H1 (cell line): ENCODE data around the gene FLRT2. TPM values are rescaled to one million over a fixed set of nuclear protein-coding genes. Genes with fewer than 3 reads are reported as not detected.

ENCODE experiments used
- CTCF ChIA-PET: fragments of 300-600 bp; sonication (Branson Sonifier 250); formaldehyde crosslinking; loops from one replicate; lab custom pipeline; 2021; ENCODE audit not compliant: partially characterized antibody; lab: Charles Lee
- POLR2A ChIA-PET: fragments of 300-600 bp; sonication (Branson Sonifier 250); formaldehyde crosslinking; loops from one replicate; lab custom pipeline; 2021; ENCODE audit warnings: inconsistent platforms; ENCODE audit not compliant: partially characterized antibody; lab: Charles Lee
- DNase-seq, 2 experiments: peaks; one replicate each; pipeline versions ENCODE4 v3.0.0 to v3.0.0-alpha.2; 2010 to 2022; ENCODE audit warnings: low spot score in 2 of 2, low read depth in 1 of 2, mixed read lengths in 1 of 2
- FAIRE-seq: peaks from 2 replicates; lab custom pipeline; 2011; peaks lifted over from hg19 to GRCh38; lab: Jason Lieb, UNC
- H2AFZ ChIP-seq: 2 replicates; pipeline ENCODE4 v1.8.1; 2012; ENCODE audit warnings: low read length, inconsistent platforms
- H2AK5ac ChIP-seq: 2 replicates; pipeline ENCODE4 v1.6.1; 2013; ENCODE audit warnings: low read depth, low read length
- H2BK120ac ChIP-seq: replicated peaks from 2 replicates; pipeline ENCODE3; 2013; ENCODE audit warnings: low read depth, low read length, inconsistent platforms
- H2BK12ac ChIP-seq: 2 replicates; pipeline ENCODE4 v1.6.1; 2013; ENCODE audit warnings: low read depth, low read length
- H2BK15ac ChIP-seq: 2 replicates; pipeline ENCODE4 v1.6.1; 2013; ENCODE audit warnings: low read length
- H2BK20ac ChIP-seq: 2 replicates; pipeline ENCODE4 v1.6.1; 2013; ENCODE audit warnings: low read length
- H2BK5ac ChIP-seq: 2 replicates; pipeline ENCODE4 v1.6.1; 2013; ENCODE audit warnings: low read depth, low read length
- H3K14ac ChIP-seq: 2 replicates; pipeline ENCODE4 v1.6.1; 2013; ENCODE audit warnings: inconsistent platforms; ENCODE audit not compliant: insufficient read length
- H3K18ac ChIP-seq: 2 replicates; pipeline ENCODE4 v1.6.1; 2013; ENCODE audit warnings: low read length; ENCODE audit errors: extremely low read depth
- H3K23ac ChIP-seq: 2 replicates; pipeline ENCODE4 v1.6.1; 2013; ENCODE audit warnings: inconsistent platforms; ENCODE audit not compliant: insufficient read length
- H3K23me2 ChIP-seq: 2 replicates; pipeline ENCODE4 v1.6.1; 2013; ENCODE audit warnings: low read depth, low read length
- H3K27ac ChIP-seq: 2 replicates; pipeline ENCODE4 v1.6.1; 2011; ENCODE audit warnings: low read depth, low read length, inconsistent platforms
- H3K27me3 ChIP-seq, 4 experiments: replicated peaks in 1 of 4; 1 replicate in 1 of 4; 2 replicates in 3 of 4; pipeline versions ENCODE4 v1.6.1 to v1.8.1; 2011 to 2013; ENCODE audit warnings: low read length in 3 of 4, mild to moderate bottlenecking in 3 of 4, inconsistent platforms in 2 of 4, mixed read lengths in 2 of 4, moderate library complexity in 1 of 4; ENCODE audit not compliant: control insufficient read depth in 3 of 4, insufficient read depth in 3 of 4; ENCODE audit errors: extremely low read depth in 1 of 4
- H3K36me3 ChIP-seq, 4 experiments: 2 replicates each; pipeline versions ENCODE4 v1.6.1 to v1.8.1; 2011 to 2013; ENCODE audit warnings: mild to moderate bottlenecking in 4 of 4, low read length in 3 of 4, moderate library complexity in 2 of 4, control low read depth in 1 of 4, inconsistent platforms in 1 of 4; ENCODE audit not compliant: insufficient read depth in 4 of 4, control insufficient read depth in 2 of 4
- H3K4ac ChIP-seq: replicated peaks from 2 replicates; pipeline ENCODE3; 2013; ENCODE audit warnings: low read length, low read depth, mixed read lengths, inconsistent platforms; ENCODE audit not compliant: insufficient read length
- H3K4me1 ChIP-seq, 4 experiments: replicated peaks in 1 of 4; 1 replicate in 1 of 4; 2 replicates in 3 of 4; pipeline versions ENCODE4 v1.6.1 to v1.8.1; 2011 to 2013; ENCODE audit warnings: low read length in 3 of 4, inconsistent platforms in 2 of 4, mixed read lengths in 1 of 4; ENCODE audit not compliant: insufficient read depth in 4 of 4, control insufficient read depth in 3 of 4
- H3K4me2 ChIP-seq, 2 experiments: 2 replicates each; pipeline versions ENCODE4 v1.6.1 to v1.8.1; 2011 to 2013; ENCODE audit warnings: low read depth in 2 of 2, low read length in 2 of 2, control low read depth in 1 of 2, inconsistent platforms in 1 of 2, mild to moderate bottlenecking in 1 of 2; ENCODE audit not compliant: insufficient read depth in 1 of 2
- H3K4me3 ChIP-seq, 4 experiments: fragments of 200-600, 300-600 bp in 1 of 4; sonication (generic), shearing (Covaris generic), sonication (Bioruptor Twin) in 1 of 4; 2 replicates each; pipeline versions ENCODE4 v1.5.1 to v1.8.1; 2011 to 2016; ENCODE audit warnings: low read length in 4 of 4, low read depth in 3 of 4, control low read depth in 2 of 4, inconsistent platforms in 2 of 4, mild to moderate bottlenecking in 2 of 4, mixed read lengths in 1 of 4, moderate library complexity in 1 of 4; ENCODE audit not compliant: insufficient read depth in 2 of 4; ENCODE audit errors: extremely low read depth in 1 of 4
- H3K56ac ChIP-seq: replicated peaks from 2 replicates; pipeline ENCODE3; 2013; ENCODE audit warnings: low read depth, mild to moderate bottlenecking, mixed read lengths, low read length, inconsistent platforms; ENCODE audit not compliant: insufficient read length
- H3K79me1 ChIP-seq: 2 replicates; pipeline ENCODE4 v1.6.1; 2013; ENCODE audit warnings: low read depth, low read length, control low read depth
- H3K79me2 ChIP-seq, 2 experiments: 2 replicates each; pipeline versions ENCODE4 v1.6.1 to v1.8.1; 2012 to 2013; ENCODE audit warnings: low read length in 2 of 2, mild to moderate bottlenecking in 2 of 2, inconsistent platforms in 1 of 2; ENCODE audit not compliant: insufficient read depth in 2 of 2, control insufficient read depth in 1 of 2
- H3K9ac ChIP-seq, 4 experiments: replicated peaks in 1 of 4; 1 replicate in 1 of 4; 2 replicates in 3 of 4; pipeline versions ENCODE4 v1.6.1 to v1.8.1; 2011 to 2013; ENCODE audit warnings: low read depth in 3 of 4, low read length in 3 of 4, control low read depth in 2 of 4, mild to moderate bottlenecking in 2 of 4, moderate library complexity in 2 of 4, inconsistent platforms in 1 of 4; ENCODE audit errors: extremely low read depth in 1 of 4
- H3K9me3 ChIP-seq, 2 experiments: 2 replicates each; pipeline versions ENCODE4 v1.6.1 to v1.8.1; 2012 to 2013; ENCODE audit warnings: mild to moderate bottlenecking in 2 of 2, moderate library complexity in 2 of 2, control low read depth in 1 of 2, inconsistent platforms in 1 of 2, low read depth in 1 of 2, low read length in 1 of 2, mixed read lengths in 1 of 2; ENCODE audit not compliant: insufficient read depth in 2 of 2
- H4K20me1 ChIP-seq, 2 experiments: replicated peaks in 1 of 2; 2 replicates each; pipeline versions ENCODE3 to v1.8.1; 2011 to 2013; ENCODE audit warnings: inconsistent platforms in 2 of 2, low read length in 2 of 2, mild to moderate bottlenecking in 1 of 2; ENCODE audit not compliant: insufficient read depth in 2 of 2, control insufficient read depth in 1 of 2
- H4K5ac ChIP-seq: 2 replicates; pipeline ENCODE4 v1.6.1; 2013; ENCODE audit warnings: low read length, low read depth, mixed read lengths, inconsistent platforms; ENCODE audit not compliant: insufficient read length
- H4K8ac ChIP-seq: 2 replicates; pipeline ENCODE4 v1.8.0; 2013; ENCODE audit warnings: mild to moderate bottlenecking, moderate library complexity, low read length, inconsistent platforms; ENCODE audit not compliant: insufficient read depth; ENCODE audit errors: extremely low read depth
- H4K91ac ChIP-seq: replicated peaks from 2 replicates; pipeline ENCODE3; 2013; ENCODE audit warnings: low read length, mixed read lengths, inconsistent platforms; ENCODE audit not compliant: insufficient read length
- ATF2 ChIP-seq: IDR thresholded peaks from 2 replicates; pipeline ENCODE4 v1.6.1; 2012; ENCODE audit warnings: low read length, inconsistent platforms
- BRCA1 ChIP-seq: IDR thresholded peaks from 2 replicates; pipeline ENCODE4 v1.6.1; 2012; ENCODE audit warnings: low read depth, low read length, improper control_type of control experiment
- CHD1 ChIP-seq: IDR thresholded peaks from 2 replicates; pipeline ENCODE4 v1.6.1; 2012; ENCODE audit warnings: low read depth, low read length, improper control_type of control experiment
- CTBP2 ChIP-seq: IDR thresholded peaks from 2 replicates; pipeline ENCODE4 v1.7.0; 2011; ENCODE audit warnings: borderline replicate concordance, mild to moderate bottlenecking, moderate library complexity, mixed read lengths, low read length; ENCODE audit not compliant: insufficient read depth, insufficient read length
- KDM4A ChIP-seq: IDR thresholded peaks from one replicate; pipeline ENCODE4 v1.7.1; 2012; ENCODE audit warnings: low read depth, mild to moderate bottlenecking, moderate library complexity, low read length, inconsistent platforms; ENCODE audit not compliant: severe bottlenecking
- SAP30 ChIP-seq: fragments of 300-600 bp; sonication (generic); IDR thresholded peaks from 2 replicates; pipeline ENCODE4 v1.7.1; 2012; ENCODE audit warnings: low read length, moderate library complexity, mild to moderate bottlenecking, inconsistent platforms; ENCODE audit not compliant: insufficient read depth, insufficient replicate concordance
- SP4 ChIP-seq: IDR thresholded peaks from 2 replicates; pipeline ENCODE4 v1.6.1; 2012; ENCODE audit warnings: low read length, inconsistent platforms
- SRF ChIP-seq: IDR thresholded peaks from 2 replicates; pipeline ENCODE4 v1.6.1; 2011; ENCODE audit warnings: mild to moderate bottlenecking, low read depth, low read length, moderate library complexity
- SUZ12 ChIP-seq: fragments of 200-600 bp; sonication (generic); IDR thresholded peaks from 2 replicates; pipeline ENCODE4 v1.6.1; 2012; ENCODE audit warnings: mild to moderate bottlenecking, inconsistent platforms, low read length, moderate library complexity, mixed read lengths
- TAF7 ChIP-seq: optimal IDR thresholded peaks from 2 replicates; pipeline ENCODE3; 2011; ENCODE audit warnings: low read depth, mild to moderate bottlenecking, inconsistent platforms, low read length, moderate library complexity, borderline replicate concordance
- TCF12 ChIP-seq: IDR thresholded peaks from 2 replicates; pipeline ENCODE4 v1.6.1; 2011; ENCODE audit warnings: low read depth, mild to moderate bottlenecking, low read length
- ZNF274 ChIP-seq: IDR thresholded peaks from 2 replicates; pipeline ENCODE4 v1.7.0; 2012; ENCODE audit warnings: low read length, borderline replicate concordance; ENCODE audit errors: extremely low read depth
- WGBS, 2 experiments: shearing (Covaris generic) in 1 of 2; methylation state at CpG; one replicate each; pipeline versions ENCODE4 v1.1.6 to v1.1.7; 2013 to 2015; ENCODE audit warnings: low lambda C conversion rate in 2 of 2, mixed read lengths in 2 of 2, inconsistent platforms in 1 of 2, low coverage in 1 of 2, missing lambda C conversion rate in 1 of 2; ENCODE audit not compliant: insufficient replicate concordance in 2 of 2, insufficient coverage in 1 of 2, insufficient read length in 1 of 2; ENCODE audit errors: extremely low coverage in 1 of 2, missing lambda C conversion rate in 1 of 2; 5-methylcytosine and 5-hydroxymethylcytosine counted together
- polyA plus RNA-seq, 7 experiments: library from polyadenylated mRNA; depleted of rRNA in 3 of 7; stranded (reverse) in 5 of 7; unstranded in 2 of 7; fragments of >200 nt in 5 of 7; fragments of 200-250 nt in 2 of 7; gene quantifications; 1 replicate in 5 of 7; 2 replicates in 1 of 7; 4 replicates in 1 of 7; pipeline versions ENCODE4 v1.2.1 to v1.2.3, GENCODE V29; 2011 to 2013; ENCODE audit warnings: missing spikeins in 2 of 7, mixed read lengths in 2 of 7
- total RNA-seq: library from RNA; stranded (reverse); fragmentation: NEBNext Ultra II Directional; extraction: Animal tissue kit (Norgen Biotek cat#: 25700); gene quantifications from 2 replicates; pipeline ENCODE4 v1.2.1, GENCODE V29; 2021

Gene FLRT2
- total and polyA plus RNA-seq, 2 of the 8 experiments (the other 6 are each of a cell fraction or from before 2014, with no cell fraction given) = 2.4 to 6.9 TPM

DNA sequence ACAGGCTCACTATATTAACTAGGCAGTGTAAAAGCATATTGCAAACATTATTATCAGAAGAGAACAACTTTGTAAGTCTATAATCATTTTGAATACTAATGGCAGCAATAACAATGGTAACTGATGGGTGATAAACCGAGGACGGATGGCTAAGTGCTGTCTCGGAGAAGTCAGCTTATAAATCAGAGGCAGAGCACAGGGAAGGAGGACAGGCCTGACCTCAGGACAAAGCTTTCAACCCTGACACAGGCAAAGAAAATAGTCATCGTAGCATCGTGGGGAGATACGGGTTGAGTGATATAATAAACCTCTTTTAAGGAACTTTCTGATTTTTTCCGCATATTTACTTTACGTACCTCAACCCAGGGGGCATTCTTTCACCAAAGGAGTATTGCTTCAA is 48.4 kb downstream of the FLRT2 start:
- Histone ChIP-seq H3K56ac (no peak overlapping the region), H4K8ac (no peak overlapping the region), H2BK5ac (no peak overlapping the region), H3K4me2 (no peak overlapping the region), H3K36me3 (no peaks in the 10 kb centered on the region), H2BK15ac (no peak overlapping the region), H3K4me3 (no peak overlapping the region), H3K23me2 (no peaks in the 10 kb centered on the region), H4K91ac (no peak overlapping the region), H3K4me1 (peaks cover 3 to 17% (median 10%) of the 10 kb centered on the region in 4 experiments; a peak in 4 of 7 replicates), H3K79me2 (no peaks in the 10 kb centered on the region), H2AFZ (no peak overlapping the region), H3K9ac (no peak overlapping the region), H4K5ac (no peak overlapping the region), H3K79me1 (no peaks in the 10 kb centered on the region), H3K4ac (no peak overlapping the region), H2BK120ac (no peak overlapping the region), H2AK5ac (no peak overlapping the region), H3K23ac (no peak overlapping the region), H3K27me3 (peaks cover 0 to 2% (median 0%) of the 10 kb centered on the region in 4 experiments; a peak in 1 of 7 replicates), H3K27ac (no peak overlapping the region), H2BK12ac (no peak overlapping the region), H2BK20ac (no peak overlapping the region), H4K20me1 (no peaks in the 10 kb centered on the region), H3K14ac (no peak overlapping the region), H3K18ac (no peak overlapping the region), H3K9me3 (no peaks in the 10 kb centered on the region)
- no peak for FAIRE-seq
- CTCF ChIA-PET = interaction anchor here (1.1 to 1.9 kb wide), 2 partner anchors 34 to 41 kb away, joined by 3 to 6 read pairs; no protein-coding TSS in a partner anchor
- 91% methylated on average over 8 of the region's 8 CpGs; no CpG with 5 or more reads in 1 of the 2 experiments for WGBS, 2 experiments
- no peak for DNase-seq
- POLR2A ChIA-PET = interaction anchor here (0.6 kb wide), 1 partner anchor 48 kb away, joined by 3 read pairs; no protein-coding TSS in a partner anchor
- TF ChIP-seq CTBP2 = no peak
- no peak for TF ChIP-seq ATF2
- TF ChIP-seq TCF12 = no peak
- no peak for TF ChIP-seq CHD1
- no peak for TF ChIP-seq ZNF274
- TF ChIP-seq KDM4A = no peak
- TF ChIP-seq SUZ12 = no peak
- TF ChIP-seq SRF = no peak
- no peak for TF ChIP-seq BRCA1
- TF ChIP-seq TAF7 = no peak
- no peak for TF ChIP-seq SP4
- TF ChIP-seq SAP30 = no peak
